Measurements from ENCODE around the gene BST1. TPM values are rescaled to one million over a fixed set of nuclear protein-coding genes. Genes with fewer than 3 reads are reported as not detected.
A peak's percentile ranks its signal among the peaks of the same experiment; 100 is the strongest.

Gene BST1
- total RNA-seq, 1 donor from 2014 or later: 0.58 TPM

GRCh38 chr4:15777697-15778288 is 74.9 kb downstream of the BST1 start:
- H3K36me3 Mint-ChIP-seq: no peaks in the 10 kb centered on the region
- peaks cover 91% of the 10 kb centered on the region for H3K27me3 Mint-ChIP-seq (ENCODE audit: low read depth)
- peak overlapping the region; percentile 66 for H3K4me3 Mint-ChIP-seq
- peaks cover 11% of the 10 kb centered on the region for H3K4me1 Mint-ChIP-seq
- DNase-seq (ENCODE audit: low spot score in 2 of 2, unreplicated experiment in 2 of 2): no peak
- no peak for TF ChIP-seq CTCF (IDR thresholded peaks at IDR 0.05; ENCODE audit: unreplicated experiment)
- H3K9me3 Mint-ChIP-seq: no peaks in the 10 kb centered on the region
- no peak overlapping the region for H3K27ac Mint-ChIP-seq

- no peak for DNase-seq (ENCODE audit: low spot score in 2 of 2, unreplicated experiment in 2 of 2)
- H3K36me3 Mint-ChIP-seq: no peaks in the 10 kb centered on the region
These were observed 75.7 kb downstream of the BST1 start, which contains the start of gene CD38 for GRCh38 chr4:15778289-15779241. Gene CD38, plus strand, starts transcription at chr4:15778328. Its CDS starts 87 bp downstream, at chr4:15778415.

GRCh38 chr4:15779306-15779705 is 76.4 kb downstream of the BST1 start:
- no peak overlapping the region for H3K27ac Mint-ChIP-seq
- H3K36me3 Mint-ChIP-seq: no peaks in the 10 kb centered on the region
- no peaks in the 10 kb centered on the region for H3K9me3 Mint-ChIP-seq
- H3K4me1 Mint-ChIP-seq: peaks cover 11% of the 10 kb centered on the region
- TF ChIP-seq CTCF (IDR thresholded peaks at IDR 0.05; ENCODE audit: unreplicated experiment): no peak
- no peak for DNase-seq (ENCODE audit: low spot score in 2 of 2, unreplicated experiment in 2 of 2)
- peaks cover 90% of the 10 kb centered on the region for H3K27me3 Mint-ChIP-seq (ENCODE audit: low read depth)
- peak overlapping the region; percentile 67 for H3K4me3 Mint-ChIP-seq

More at GRCh38 chr4:15778289-15779241, 75.7 kb downstream of the BST1 start, which contains the start of gene CD38:
- H3K27ac Mint-ChIP-seq: no peak within 1 kb of the TSS
- no peaks in the 10 kb centered on the region for H3K9me3 Mint-ChIP-seq
- TF ChIP-seq CTCF (IDR thresholded peaks at IDR 0.05; ENCODE audit: unreplicated experiment): no peak
- H3K4me1 Mint-ChIP-seq: peaks cover 11% of the 10 kb centered on the region
- peak within 1 kb of the TSS; percentile 67 for H3K4me3 Mint-ChIP-seq
- peaks cover 91% of the 10 kb centered on the region for H3K27me3 Mint-ChIP-seq (ENCODE audit: low read depth)

GRCh38 chr4:15779809-15780208 is 76.9 kb downstream of the BST1 start:
- TF ChIP-seq CTCF (IDR thresholded peaks at IDR 0.05; ENCODE audit: unreplicated experiment): no peak
- Mint-ChIP-seq H3K9me3 (no peaks in the 10 kb centered on the region), H3K36me3 (no peaks in the 10 kb centered on the region), H3K4me1 (peaks cover 11% of the 10 kb centered on the region), H3K4me3 (peak overlapping the region; percentile 67), H3K27me3 (ENCODE audit: low read depth) (peaks cover 87% of the 10 kb centered on the region), H3K27ac (no peak overlapping the region)
- no peak for DNase-seq (ENCODE audit: low spot score in 2 of 2, unreplicated experiment in 2 of 2)

- TF ChIP-seq CTCF (IDR thresholded peaks at IDR 0.05; ENCODE audit: unreplicated experiment): no peak
- Mint-ChIP-seq H3K27ac (no peak overlapping the region), H3K27me3 (ENCODE audit: low read depth) (peaks cover 76% of the 10 kb centered on the region), H3K4me1 (peaks cover 11% of the 10 kb centered on the region), H3K4me3 (no peak overlapping the region), H3K36me3 (no peaks in the 10 kb centered on the region), H3K9me3 (no peaks in the 10 kb centered on the region)
- DNase-seq (ENCODE audit: low spot score in 2 of 2, unreplicated experiment in 2 of 2): no peak
These were observed 78.7 kb downstream of the BST1 start for GRCh38 chr4:15781427-15782095.

Other genes with a start within 250 kb of the BST1 start
- 20.8 to 24.0 TPM (median 20.9 TPM) in 3 replicates for gene CC2D2A, start 233.2 kb upstream of the BST1 start, total RNA-seq
- 51.6 to 56.5 TPM (median 53.1 TPM) in 3 replicates for gene FBXL5, start 47.7 kb upstream of the BST1 start, total RNA-seq
- 32.0 to 37.7 TPM (median 36.1 TPM) in 3 replicates for gene FAM200B, start 21.2 kb upstream of the BST1 start, total RNA-seq
- gene CD38, start 75.3 kb downstream of the BST1 start, total RNA-seq: 0.20 to 0.22 TPM in 2 of 3 replicates, not detected in the other
- gene FGFBP1, start 235.7 kb downstream of the BST1 start, total RNA-seq: 0.96 to 1.6 TPM (median 1.2 TPM) in 3 replicates

All from mesothelial cell of epicardium (in vitro differentiated cells).